Measurements from ENCODE around the gene ADCY7.

ADCY7 gene

DNA sequence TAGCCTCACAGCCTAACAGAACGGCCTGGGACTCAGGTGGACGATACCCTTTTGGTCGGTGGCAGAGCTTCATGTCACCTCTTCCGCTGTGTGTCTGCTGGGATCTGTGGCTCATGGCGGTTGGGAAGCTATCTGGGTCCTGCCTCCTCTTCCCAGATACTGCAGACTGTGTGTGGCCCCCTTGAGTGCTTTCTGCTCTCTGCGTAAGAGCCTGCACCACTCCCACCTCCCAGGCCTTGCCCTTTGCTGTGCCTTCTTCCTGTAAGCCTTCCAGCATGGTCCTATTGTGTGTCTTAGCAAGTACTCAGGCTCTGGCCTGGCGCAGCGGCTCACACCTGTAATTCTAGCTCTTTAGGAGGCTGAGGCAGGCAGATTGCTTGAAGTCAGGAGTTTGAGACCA, 17.5 kb upstream of the ADCY7 start:
- no peak for DNase-seq (ENCODE audit: low spot score)

DNA sequence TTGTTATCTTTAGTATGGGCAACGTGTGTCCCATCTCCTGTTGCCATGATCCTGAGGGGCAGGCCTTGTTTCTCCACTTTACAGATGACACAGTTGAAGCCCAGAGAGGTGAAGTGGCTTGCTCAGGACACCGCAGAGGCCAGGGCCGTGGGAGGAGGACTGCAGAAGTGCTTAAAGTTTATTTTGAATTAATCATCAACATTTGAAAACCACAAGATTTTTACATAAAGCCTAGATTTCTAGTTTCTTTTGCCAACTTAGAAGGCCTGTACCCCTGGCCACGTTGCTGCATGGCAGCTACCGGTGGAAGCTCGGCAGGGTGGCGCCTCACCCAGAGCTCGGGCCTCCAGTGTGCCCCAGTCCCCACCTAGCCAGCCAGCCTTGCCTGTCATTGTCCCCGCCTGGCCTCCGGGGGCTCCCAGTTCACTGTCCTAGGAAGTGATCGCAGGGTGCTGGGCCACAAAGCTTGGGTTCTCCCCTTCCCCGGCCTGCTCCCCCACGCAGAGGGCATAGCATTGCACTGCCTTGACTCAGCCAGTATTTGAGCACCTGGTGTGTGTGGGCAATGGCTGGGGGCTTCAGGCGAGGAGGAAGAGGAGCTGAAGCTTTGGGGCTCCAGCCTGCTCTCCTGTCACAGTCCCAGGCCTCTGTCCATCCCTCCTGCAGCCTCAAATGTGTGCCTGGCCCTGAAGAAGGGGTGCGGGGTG, 14.8 kb upstream of the ADCY7 start:
- peak; percentile 29 for DNase-seq (ENCODE audit: low spot score)

DNA sequence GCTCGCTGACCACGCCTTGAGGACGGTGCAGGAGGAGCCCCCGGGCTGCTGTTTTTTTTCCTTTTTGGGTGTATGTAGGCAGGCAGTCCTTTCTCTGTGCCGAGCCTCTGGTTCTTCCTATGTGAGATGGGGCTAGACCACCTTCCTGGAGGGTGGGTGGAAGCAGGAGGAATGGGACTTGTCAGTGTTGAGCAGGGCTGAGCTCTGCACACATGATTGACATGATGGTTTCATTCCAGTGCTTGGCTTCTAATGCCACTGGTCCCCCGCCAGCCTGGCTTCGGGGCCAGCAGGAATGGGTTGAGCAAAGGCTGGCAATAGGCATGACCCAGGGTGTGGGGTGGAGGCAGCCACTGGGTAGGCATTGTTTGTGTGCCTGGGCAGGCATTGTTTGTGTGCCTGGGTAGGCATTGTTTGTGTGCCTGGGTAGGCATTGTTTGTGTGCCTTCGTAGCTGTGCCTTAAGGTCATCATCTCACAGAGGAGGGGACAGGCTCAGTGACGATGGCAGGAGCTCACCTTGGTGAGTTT, 14.2 kb upstream of the ADCY7 start:
- DNase-seq (ENCODE audit: low spot score): no peak

DNA sequence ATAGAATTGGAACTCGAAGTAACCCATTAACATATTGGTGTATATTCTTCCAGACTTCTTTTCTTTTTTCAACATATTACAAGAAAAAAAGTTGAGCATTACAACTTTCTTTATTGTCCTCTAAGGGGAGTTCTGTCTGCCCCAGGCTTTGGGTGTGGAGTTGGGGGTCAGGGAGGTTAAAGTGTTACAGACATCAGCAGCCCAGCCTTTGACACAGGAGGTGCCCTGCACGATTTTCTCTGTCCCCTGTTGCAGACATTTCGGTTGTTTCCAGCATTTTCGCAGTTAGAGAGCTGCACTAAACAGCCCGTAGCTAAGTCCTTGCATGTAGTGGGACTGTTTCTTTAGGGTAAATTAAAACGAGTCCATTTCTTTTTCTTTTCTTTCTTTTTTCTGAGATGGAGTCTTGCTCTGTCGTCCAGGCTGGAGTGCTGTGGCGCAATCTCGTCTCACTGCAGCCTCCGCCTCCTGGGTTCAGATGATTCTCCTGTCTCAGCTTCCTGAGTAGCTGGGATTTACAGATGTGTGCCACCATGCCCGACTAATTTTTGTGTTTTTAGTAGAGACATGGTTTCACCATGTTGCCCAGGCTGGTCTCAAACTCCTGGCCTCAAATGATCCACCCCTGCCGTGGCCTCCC, 13.4 kb upstream of the ADCY7 start:
- DNase-seq (ENCODE audit: low spot score): no peak

DNA sequence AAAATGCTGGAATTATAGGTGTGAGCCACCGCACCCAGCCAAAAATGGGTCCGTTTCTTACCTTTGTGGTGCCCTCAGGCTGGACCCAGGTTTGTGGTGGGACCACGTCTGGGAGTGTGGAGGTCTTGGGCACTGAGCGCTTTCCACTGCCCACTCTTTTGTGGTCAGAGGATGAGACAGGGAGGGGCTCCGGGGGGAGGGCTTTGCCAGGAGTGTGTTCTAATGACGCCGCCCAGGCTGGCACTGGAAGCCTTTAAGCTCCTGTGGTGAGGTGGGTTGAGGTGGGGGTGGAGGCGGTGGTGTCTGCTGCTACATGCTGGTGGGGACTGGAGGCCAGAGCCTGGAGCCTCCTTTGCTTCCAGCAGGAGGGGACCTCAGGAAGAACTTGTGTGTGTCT, 12.8 kb upstream of the ADCY7 start:
- no peak for DNase-seq (ENCODE audit: low spot score)

DNA sequence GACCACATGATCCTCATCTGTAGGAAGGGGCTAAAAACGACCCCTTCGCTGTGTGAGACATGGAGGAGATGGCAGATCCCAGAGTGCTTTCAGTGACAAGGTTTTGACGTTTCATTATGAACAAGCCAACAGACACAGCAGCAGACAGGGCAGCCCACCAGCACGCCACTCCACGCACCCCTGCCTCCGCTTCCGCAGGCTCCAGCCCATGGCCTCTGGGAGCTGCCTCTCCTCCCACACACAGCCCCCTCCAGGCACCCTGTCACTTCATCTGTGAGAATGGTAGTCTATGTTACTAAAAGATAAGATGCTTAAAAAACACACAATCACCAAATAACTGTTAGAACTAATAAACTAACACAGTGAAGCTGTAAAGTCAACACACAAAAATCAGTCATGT, 12.3 kb upstream of the ADCY7 start:
- DNase-seq (ENCODE audit: low spot score): no peak

DNA sequence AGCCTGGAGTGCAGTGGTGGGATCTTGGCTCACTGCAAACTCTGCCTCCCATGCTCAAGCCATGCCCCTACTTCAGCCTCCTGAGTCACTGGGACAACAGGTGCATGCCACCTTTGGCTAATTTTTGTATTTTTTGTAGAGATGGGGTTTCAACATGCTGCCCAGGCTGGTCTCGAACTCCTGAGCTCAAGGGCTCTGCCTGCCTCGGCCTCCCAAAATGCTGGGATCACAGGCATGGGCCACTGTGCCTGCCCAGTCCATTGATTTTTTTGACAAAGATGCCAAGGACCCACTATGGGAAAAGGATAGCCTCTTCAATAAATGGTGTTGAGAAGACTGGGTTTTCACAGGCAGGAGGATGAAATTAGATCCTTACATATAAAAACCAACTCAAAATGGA, 10.8 kb upstream of the ADCY7 start:
- DNase-seq (ENCODE audit: low spot score): no peak

DNA sequence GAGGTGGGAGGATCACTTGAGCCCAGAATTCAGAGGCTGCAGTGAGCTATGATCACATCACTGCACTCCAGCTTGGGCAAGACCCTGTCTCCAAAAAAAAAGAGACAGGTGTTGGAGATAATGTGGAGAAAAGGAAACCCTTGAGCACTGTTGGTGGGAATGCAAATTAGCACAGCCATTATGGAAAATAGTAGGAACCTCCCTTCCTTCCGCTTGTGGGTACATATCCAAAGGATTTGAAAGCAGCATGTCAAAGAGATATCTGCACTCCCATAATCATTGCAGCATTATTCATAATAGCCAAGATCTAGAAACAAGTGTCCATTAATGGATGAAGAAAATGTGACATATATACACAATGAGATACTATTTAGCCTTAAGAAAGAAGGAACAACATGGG, 9.7 kb upstream of the ADCY7 start:
- no peak for DNase-seq (ENCODE audit: low spot score)

DNA sequence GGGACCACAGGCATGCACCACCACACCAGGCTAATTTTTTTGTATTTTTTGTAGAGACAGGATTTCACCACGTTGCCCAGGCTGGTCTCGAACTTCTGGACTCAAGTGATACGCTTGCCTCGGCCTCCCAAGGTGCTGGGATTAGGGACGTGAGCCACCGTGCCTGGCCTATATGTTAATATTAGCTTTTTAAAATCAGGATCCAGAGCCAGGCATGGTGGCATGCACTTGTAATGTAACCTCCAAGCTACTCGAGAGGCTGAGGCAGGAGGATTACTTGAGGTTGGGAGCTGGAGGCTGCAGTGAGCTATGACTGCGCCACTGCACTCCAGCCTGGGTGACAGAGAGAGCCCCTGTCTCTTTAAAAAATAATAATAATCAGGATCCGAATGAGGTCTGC, 8.5 kb upstream of the ADCY7 start:
- no peak for DNase-seq (ENCODE audit: low spot score)

DNA sequence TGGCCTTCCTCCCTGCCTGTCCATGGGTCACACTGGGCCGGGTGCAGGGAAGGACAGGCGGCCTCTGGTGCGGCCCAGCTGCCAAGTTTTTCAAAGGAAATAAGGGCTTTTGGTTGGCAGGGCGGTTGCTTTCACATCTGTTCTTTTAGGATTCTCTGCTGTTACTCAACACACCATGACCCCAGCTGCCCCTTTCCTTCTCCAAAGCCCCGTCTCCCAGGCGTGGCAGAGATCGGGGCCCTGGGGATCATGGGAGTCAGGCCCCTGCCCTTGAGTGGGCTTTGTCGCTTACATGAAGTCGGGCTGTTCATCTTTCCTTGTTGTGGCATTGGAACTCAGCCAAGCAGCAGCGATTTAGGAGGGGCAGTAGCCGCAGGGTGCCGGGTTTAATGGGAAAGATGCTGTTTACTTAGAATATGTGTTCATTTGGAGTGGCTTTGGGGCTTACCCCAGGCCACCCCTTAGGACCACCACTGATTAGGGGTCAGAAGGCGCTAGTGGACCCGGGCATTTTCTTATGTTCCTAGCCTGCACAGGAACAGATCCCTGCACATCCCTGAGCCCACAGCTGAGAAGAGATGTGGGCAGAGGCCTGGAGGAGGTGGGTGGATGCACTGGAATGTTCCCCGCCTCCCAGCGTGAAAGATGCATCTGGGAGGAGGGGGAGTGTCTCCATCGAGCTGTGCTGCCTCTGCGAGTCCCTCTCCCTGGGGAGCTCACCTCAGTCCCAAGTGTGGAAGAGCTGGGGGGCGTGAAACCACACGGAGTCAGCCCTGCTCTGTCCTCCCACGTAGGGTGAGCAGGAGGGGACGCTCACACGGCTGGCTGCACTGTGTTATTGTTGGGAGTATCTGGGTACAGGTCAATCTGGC, 6.8 kb upstream of the ADCY7 start:
- DNase-seq (ENCODE audit: low spot score): no peak

DNA sequence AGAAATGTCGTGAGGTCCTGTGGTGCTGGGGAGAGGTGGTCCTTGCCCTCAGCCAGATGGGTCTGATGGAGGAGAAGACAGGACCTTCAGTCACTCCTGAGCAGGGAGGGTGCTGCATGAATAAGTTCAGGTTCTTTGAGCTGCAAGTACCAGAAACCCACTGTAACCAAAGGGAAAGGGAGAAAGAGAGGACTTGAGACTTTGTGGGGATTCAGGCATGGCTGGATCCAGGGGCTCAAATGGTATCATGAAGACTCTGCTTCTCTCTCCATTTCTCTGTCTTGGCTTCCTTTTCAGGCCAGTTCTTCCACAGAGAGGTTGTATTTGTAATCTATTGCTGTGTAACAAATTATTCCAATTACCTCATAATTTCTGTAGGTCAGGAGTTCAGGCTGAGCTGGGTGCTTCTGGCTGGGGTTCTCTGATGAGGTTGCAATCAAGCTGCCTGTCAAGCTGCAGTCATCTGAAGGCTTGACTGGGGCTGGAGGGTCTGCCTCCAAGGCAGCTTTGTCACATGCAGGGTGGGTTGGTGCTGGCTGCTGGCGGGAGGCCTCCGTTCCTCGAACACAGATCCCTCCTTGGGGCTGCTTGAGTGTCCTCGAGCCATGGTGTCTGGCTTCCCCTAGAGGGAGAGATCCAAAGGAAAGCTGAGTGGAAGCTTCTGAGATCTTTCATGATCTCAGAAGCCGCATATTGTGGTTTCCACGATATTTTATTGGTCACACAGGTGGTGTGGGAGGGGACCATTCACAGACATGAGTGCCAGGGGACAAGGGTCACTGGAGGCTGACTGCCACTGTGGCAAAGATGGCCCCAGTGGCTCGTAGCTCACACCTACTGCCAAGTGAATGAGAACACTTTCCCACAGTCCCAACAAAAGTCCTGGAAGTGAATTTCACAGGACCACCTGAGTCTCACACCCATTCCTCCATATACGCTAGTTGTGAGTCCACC, 5.9 kb upstream of the ADCY7 start:
- DNase-seq (ENCODE audit: low spot score): no peak

DNA sequence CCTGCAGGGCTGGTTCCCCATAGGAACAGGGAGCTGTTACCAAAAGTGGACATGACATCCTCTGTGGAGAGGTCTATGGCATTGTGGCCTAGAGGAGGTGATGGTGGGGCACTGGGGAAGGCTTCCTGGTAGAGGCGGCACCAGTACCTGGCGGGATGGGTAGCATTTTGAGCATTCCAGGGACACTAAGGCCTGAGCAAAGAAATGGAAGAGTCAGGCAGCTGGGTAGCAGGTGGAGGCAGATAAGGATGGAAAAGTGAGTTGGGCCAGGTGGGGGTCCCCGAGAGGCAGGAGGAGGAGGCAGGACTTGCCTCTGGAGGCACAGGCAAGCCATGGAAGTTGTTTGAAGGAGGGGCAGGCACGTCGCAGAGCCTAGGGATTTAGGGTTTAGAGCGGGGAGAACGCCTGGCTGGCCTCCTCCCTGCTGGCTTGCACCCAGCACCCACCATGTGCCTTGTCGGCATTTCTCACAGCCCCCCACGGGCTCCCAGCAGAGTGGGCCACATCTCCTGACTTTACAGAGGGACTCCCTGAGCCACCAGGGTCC, 5.1 kb upstream of the ADCY7 start:
- DNase-seq (ENCODE audit: low spot score): no peak

DNA sequence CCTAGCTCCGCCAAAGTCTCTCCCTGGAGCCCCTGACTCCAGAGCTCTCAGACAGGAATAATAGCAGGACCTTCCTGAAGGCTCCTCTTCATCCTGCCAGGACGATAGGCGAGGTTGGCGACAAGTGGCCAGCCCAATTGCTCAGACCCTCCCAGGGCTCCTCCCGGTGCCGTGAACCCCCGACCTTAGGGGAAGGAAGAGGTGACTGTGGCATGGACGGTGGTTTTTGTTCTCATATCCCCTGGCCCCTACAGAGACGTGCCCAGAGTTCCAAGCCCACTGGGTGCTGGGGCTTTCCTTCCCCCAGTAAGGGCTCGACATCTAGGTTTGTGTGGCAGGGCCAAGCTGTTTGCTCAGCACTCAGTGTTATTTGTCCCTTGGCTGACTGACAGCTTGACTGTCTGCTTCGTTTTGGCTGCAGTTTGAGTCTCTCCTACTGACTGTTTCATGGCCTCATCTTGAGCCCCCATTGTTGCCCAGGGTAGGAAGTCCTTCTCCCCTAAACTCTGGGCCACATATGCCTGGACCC, 4.6 kb upstream of the ADCY7 start:
- DNase-seq (ENCODE audit: low spot score): no peak

DNA sequence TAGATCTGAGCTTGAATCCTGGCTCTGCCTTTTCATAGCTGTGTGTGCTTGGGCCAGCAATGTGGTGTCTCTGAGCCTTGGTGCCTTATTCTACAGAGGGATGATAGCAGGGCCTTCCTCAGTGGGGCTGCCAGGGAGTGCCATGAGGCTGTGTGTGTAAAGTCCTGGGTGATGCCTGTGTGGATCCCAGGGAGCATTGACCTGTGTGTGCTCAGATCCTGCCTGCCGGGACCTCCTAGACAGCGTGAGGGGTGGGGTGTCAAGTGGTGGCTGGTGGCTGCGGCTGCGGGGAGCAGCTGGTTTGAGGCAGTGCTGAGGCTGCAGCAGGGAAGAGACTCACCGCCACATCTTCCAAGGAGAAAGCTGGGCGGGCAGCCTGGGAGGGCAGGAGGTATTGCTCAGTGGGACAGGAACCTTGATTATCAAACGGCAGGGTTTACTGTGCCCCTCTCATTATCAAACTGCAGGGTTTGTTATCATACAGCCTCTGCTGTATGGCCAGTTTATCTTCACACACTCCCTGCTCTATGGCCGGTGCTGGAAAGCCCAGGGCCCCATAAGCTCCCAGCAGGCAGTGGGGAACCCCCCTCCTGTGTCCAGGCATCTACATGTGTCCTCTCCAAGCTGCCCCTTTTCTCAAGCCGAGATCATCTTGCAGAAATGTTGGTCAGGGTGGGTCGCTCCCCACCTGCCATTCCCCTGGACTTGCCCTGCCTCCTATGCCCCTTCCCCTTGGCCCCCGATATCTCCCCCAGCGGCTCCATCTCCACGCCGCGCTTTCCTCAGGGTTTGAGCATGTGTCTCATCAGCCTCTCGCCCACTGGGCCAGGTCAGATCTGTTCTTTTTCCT, 3.1 kb upstream of the ADCY7 start:
- DNase-seq (ENCODE audit: low spot score): no peak

DNA sequence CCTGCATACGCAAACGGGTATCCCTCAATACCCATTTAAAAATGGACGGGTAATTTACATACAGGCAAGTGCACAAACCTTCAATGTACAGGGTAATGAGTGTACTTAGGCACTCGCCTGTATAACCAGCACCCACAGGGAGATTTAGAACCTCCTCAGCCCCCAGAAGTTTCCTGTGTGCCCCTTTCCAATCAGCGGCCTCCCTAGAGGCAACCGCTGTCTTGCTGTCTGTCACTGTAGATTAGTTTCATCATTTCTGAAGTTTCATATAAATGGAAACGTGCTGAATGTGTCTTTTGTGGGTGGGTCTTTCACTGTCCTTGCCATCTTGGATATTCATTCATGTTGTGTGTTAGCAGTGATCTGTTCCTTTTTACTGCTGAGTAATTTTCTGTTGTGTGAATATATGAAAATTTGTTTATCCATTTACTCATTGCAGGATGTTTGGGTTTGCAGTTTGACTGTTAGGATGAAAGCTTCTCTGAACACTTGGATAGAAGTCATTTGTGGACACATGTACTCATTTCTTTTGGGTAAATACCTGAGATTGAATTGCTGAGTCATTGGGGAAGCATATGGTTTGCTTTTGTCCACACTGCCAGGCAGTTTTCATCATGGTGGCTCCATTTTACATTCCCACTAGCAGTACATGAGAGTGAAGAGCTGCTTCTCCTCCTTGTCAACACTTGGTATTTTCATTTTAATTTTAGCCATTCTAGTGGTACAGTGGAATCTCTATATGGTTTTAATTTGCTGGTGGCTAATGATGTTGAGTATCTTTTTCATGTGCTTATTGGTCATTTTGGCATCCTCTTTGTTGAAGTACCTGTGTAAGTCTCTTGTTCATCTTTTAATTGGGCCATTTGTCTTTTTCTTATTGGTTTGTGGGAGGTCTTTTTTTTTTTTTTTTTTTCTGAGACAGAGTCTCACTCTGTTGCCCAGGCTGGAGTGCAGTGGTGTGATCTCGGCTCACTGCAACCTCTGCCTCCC, 2.1 kb upstream of the ADCY7 start:
- DNase-seq (ENCODE audit: low spot score): no peak

DNA sequence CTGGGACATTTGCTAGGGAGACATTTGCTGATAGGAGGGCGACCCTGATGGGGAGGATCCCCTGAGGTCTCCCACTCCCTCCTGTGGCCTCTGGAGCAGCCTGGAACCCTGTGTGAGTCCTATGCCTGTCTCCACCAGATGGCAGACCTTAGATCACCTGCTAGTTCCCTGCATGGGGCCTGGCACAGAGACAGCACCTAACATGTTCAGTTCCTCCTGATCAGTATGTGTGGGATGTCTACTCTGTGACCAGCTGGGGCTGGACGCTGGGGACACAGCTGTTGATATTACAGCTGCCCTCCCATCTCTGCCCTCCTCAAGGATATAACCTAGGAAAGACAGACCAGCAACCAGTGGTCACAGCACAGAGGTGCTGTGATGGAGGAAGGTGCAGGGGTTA, 1.1 kb upstream of the ADCY7 start:
- DNase-seq (ENCODE audit: low spot score): no peak

DNA sequence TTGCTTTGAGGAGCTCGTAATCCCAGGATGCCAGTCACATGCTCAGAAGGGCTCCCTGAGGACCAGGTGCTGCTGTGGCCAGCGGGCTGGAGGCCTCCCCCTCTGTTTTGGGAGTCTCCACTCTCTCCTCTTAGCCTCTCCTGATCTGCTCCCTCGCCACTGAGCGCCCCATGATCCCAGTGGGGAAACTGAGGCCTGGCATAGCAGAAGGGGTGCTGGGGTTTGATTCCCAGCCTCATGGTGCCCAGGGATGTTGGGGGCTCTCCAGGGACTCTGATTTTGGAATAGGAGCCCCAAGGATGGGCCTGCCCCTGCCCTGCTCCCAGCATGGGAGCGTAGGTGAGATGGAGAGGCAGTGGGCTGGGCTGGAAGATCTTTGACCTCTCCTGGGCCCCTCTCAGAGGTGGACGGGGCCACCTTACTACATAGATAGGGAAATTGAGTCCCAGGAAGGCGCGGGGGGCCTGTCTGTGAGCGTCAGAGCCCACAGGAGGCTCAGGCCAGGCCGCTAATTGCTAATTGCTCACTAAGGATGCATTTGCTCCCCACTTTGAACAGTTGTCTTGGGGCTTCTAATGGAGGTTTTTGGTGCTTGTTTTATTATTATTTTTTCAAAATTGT, 525 bp upstream of the ADCY7 start:
- no peak for DNase-seq (ENCODE audit: low spot score)

DNA sequence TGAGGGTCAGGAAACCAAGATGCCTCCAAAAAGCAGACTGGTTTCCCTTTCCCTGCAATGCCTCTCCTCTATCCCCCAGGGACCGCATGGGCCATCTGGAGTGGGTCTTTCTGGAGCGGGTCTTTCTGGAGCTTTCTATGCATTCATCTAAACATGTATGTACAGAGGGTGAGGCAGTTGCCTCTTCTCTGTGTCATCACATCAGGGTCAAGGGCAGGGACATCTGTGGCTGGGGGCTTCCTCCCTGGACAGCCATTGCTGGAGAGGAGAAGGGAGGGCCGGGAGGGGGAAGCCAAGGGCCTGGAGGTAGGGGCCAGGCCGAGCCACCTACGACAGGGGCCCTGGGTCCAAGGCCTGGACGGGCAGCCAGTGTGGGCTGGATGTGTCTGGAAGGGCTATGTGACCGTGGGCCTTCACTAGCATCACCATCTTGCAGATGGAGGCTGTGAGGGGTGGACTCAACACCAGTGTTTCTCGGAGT, 840 bp downstream of the ADCY7 start:
- no peak for DNase-seq (ENCODE audit: low spot score)

Data from RKO (cell line).